NCI-H2171 treated with DMSO at 0.1 percent for 48 hours (cell line): ENCODE results near the gene ATP10D.
"Not testable (repeated sequence)": the region's sequence is repeated elsewhere in the genome, so short reads cannot be mapped to it uniquely, and the experiment has no call there.

Source experiments
- DNase-seq: peaks from one replicate; lab custom pipeline; 2025; lab: John Stamatoyannopoulos, UW

Gene ATP10D

DNA sequence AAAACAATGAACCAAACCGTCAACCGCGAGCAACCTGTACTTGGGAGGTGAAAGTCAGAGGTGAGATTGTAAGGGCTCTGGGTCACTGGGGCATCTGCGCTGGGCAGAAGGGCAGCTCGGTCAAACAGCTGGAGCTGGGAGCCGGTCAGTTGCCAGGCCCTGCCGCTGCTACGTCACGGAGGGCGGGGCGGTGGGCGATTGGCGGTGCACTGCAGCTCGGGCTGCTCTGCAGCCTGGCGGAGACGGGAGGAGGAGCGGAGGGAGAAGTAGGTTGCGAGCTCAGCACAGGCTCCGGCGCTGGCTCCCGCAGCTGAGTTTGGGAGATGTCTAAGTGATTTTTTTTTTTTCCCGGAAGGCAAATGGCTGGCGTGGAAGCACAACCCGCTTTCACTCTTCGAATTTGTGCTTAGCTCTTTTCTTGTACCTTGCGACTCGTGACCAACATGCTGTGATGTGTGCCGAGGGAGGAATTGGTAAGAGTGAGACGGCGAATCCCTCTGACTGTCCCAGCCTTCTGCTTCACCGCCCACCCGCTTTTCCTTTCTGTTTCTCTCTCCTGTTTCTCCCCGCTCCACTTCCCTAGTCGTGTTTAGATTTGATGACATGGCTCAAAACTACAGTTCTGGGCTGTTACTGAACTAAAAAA, at the start of gene ATP10D:
Gene ATP10D, plus strand, starts transcription at position 229 of the 646 bp plus-strand sequence. CDS start 27,266 bp downstream, outside the sequence.
- peak; percentile 70 for DNase-seq

GRCh38 chr4:47442980-47443379, 42.1 kb upstream of the ATP10D start:
- DNase-seq, result no peak

DNA sequence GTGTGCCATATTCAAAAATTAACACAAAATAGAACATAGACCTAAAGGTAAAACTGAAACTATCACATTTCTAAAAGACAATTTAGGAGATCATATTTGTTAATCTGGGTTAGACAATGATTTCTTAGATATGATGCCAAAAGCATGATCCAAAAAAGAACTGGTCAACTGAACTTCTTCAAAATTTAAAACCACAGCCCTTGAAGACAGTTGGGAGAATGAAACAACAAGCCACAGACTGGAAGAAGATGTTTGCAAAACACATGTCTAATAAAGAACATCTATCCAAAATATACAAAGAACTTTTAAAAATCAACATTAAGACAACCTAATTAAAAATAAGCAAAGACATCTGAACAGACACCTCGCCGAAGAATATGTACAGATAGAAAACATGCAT, 41.0 kb upstream of the ATP10D start:
- no peak for DNase-seq

DNA sequence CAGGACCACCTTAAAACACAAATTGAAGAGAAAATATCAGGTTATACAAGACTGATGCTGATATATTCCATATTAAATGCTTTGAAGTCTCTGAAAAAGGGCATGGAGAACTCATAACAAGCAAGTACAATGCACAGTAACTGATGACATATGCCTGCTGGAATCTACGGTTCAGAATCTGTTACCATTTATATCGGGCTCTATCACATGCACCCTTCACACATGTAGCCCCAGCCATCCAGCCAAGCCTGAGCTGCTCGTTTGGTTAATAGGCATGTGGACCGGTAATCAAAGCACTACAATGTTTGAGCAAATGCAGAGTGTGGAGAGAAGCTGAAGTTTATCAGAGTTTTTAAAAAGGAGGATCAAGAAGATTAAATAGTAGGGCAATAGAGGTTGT, 33.4 kb upstream of the ATP10D start:
- no peak for DNase-seq

GRCh38 chr4:47462799-47463234, 22.3 kb upstream of the ATP10D start:
- no peak for DNase-seq

DNA sequence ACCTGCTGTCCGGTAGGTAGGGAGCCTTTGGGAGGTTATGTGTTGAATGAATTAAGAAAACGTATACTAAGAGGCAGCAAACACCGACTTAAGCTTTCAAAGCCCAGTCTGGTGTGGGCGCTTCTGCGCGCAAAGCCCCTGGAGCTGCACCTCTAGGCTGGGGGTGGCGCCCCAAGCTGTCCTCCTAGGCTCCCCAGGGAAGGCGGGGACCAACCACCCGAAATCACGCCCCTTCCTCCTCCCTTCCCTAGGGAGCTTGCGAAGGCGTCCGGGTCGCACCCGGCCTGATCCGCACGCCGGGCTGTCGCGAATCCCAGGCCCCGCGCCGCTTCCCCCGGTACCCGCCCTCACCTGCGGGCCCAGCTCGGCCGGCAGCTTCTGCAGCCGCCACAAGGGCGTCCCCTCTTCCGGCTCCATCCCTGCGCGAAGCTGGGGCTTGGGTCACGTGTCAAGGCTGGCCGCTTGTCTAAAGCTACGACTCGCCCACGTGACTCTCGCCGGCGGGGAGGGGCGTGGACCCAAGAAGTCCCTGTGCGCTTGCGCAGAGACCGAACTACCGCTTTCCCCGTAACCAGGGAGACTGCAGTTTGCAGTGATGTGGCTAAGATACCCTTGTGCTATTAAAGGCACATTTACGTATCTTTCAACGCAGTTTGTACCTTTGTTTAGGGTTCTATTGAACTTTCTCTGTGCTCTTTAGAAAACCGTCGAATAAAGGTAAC, 21.7 kb upstream of the ATP10D start, which contains the start of gene COMMD8:
Gene COMMD8, minus strand, starts transcription at position 468 of the 722 bp plus-strand sequence. Its CDS starts 51 bp downstream, at position 417.
- DNase-seq, result peak; percentile 90

- DNase-seq, result no peak
These were observed 20.1 kb upstream of the ATP10D start for GRCh38 chr4:47465004-47465403.

DNA sequence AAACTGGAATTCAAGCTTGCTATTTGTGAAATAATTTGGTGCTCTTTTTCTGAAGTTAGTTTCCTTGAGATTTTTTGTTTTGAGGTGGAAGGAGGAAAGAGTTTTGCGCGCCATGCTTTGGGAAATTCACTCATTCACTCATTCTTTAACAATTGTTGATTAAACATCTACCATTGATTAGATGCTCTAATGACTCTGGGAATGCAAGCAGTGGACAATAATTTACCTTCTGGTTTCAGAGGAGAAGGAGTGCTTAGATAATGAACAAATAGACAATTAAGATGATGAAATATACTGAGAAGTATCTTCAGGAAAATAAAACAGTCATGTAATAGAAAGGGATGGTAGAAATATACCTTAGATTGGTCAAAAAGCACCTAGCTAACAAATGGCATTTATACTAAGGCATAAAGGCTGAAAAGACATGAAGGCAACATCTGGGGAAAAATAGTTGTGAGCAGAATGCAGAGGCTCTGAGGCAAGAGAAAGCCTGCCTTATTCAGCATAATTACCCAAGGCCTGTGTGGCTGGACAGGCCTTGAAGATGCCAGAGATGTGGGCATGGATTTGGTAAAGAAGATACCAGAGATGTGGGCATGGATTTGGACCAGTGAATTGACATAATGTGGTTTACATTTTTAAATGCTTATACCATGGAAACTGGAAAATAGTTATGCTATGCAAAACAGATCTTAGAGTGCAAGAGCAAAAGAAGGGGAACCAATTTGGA, 18.9 kb upstream of the ATP10D start:
- no peak for DNase-seq

DNA sequence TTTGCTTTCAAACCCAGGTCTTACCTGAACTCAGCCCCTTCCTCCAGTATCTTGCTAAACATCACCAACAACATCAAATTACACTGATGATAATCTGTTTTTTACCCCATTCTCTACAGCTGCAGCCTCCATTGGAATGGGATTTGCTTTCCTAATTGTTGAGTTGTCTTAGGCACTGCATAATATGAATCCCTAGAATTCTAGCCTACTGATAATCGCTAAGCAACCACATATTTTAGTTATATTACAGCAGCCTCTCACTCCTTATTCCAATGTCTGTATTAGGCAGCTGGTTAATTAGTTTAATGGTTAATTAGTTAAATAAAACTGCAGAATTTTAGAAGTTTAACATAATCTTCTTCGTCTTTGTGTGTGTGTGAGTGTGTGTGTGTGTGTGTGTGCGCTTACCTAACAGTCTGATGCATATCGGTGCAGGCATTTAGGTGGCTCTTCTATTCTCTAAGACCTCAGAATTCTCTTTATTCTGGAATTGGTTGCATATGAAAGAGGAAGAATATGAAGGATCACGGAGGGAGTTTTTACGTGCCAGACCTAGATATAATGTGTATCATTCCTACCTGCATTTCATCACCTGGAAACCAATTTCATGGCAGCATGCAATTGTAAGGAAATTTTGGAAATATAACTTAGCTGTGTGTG, 16.2 kb upstream of the ATP10D start:
- no peak for DNase-seq

DNA sequence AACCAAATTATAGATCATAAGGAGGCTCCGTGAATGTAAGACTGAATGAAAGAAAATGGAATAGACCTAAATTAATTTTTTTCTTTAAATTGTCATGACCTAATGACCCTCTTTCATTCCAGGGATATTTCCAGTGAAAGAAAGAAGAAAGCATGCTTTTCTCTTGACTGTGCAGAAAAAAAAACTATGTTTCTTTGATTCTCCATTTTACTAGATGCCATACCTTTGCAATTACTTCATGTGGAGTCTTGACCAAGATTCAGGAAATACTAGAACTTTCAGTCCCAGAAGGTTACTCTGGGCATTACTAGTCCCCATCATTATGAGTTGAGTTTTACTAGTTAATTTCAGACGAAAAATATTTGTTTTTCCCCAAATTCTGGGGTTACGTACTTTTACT, 15.1 kb upstream of the ATP10D start:
- no peak for DNase-seq

DNA sequence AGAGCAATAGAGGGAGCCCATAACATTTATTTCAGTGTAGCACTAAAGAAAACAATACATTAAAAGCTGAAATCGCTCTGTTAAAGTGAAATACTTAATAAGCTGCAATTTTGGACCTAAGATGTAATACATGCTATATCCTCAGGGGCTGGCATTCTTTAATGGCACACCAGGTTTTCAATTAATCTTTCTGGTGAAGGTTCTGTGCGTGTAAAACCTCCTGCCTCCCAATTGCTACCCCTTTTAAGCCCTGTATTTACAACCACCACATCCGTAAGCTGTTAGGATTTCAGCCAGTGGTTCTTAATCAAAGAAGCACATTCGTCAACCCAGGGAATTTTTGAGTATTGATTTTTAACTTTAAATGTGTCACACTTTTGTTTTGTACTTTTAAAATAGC, 14.0 kb upstream of the ATP10D start:
- DNase-seq, result no peak

GRCh38 chr4:47471591-47471990, 13.5 kb upstream of the ATP10D start:
- no peak for DNase-seq

DNA sequence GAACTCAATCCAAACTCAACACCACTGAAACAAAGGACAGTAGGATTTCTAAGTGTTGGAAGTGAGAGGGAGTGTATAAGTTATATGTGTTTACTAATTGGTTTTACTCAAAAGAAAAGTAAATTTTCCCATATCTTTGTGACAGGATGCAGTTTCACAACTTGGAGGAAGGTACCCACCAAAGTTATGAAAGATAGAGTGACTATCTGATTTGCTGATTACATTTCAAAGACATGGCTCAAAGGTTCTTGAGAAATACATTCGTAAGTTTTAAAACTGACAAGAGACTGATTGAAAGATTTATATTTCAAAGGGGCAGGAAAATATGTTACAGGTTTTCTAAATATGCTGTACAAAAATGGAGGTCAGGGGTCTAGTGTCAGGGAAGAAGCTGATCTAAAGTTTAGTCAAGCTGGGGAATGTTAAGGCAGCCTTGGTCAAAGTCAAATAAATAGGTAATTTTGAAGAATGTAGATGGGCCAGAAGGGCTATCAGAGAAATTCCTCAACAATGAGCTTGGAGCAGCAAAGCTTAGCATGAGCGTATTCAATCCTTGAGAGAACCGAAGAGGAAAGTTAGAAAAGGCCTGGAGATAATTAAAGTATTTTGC, 11.8 kb upstream of the ATP10D start:
- no peak for DNase-seq

DNA sequence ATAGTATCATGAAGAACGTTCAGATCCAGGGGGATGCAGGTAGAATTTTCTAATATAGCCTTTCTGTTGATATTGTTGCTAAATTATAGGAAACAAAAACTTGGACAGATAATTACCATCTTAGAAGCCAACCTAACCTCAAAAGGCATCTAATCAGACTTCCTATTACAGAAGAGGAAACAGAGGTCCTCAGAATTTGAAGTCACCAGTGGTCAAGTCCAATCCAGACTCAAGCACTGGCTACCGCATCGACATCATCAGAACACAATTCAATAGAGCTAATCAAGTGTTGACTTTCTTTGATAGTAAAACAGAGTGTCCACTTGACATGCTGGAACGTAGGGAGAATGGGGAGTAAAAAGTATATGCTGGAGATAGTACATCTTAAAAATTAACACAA, 10.3 kb upstream of the ATP10D start:
- DNase-seq, result no peak

GRCh38 chr4:47475411-47475810, 9.7 kb upstream of the ATP10D start:
- no peak for DNase-seq

GRCh38 chr4:47478804-47479203, 6.3 kb upstream of the ATP10D start:
- DNase-seq, result no peak

- DNase-seq, result no peak
These were observed 2.7 kb upstream of the ATP10D start for GRCh38 chr4:47482326-47482725.

GRCh38 chr4:47483745-47484144, 1.3 kb upstream of the ATP10D start:
- no peak for DNase-seq

- no peak for DNase-seq
These were observed 907 bp upstream of the ATP10D start for GRCh38 chr4:47484168-47484567.

DNA sequence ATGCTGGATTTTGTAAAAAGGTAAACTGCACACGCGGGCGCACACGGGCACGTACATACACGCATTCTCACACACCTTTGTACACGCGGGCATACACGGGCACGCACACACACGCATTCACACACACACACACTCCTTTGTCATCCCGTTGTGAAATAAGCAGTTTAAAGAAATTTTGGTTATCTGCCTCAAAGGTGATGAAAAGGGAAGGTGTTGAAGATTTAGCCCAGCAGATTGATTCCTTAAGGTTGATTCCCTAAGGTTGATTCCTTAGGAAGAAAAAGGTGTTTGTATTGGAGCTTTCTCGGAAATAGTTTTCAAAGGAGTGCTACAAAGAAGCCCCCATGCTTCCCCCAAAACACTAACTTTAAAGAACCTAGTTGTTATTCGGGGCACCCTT, 693 bp downstream of the ATP10D start:
- DNase-seq, result no peak

GRCh38 chr4:47486231-47486673, 1.2 kb downstream of the ATP10D start:
- no peak for DNase-seq

DNA sequence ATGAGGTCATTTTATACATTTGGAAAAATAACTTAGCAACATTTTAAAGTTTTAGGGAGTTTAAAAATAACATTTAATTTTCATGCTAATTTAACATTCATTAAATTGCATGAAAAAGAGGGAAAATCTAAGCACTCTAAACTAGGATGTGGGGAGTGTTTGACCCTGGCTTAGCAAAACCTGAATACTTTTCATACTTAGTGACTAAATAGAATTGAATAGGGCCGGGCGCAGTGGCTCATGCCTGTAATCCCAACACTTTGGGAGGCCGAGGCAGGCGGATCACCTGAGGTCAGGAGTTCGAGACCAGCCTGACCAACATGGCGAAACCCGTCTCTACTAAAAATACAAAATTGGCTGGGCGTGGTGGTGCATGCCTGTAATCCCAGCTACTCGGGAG, 1.7 kb downstream of the ATP10D start:
- not testable (repeated sequence) for DNase-seq
